K562 (cell line): ENCODE measurements around the gene APOBEC3G. TPM values are rescaled to one million over a fixed set of nuclear protein-coding genes. Genes with fewer than 3 reads are reported as not detected.

ENCODE experiments used
- CREB1 ChIP-seq, 2 experiments: sonication (generic) in 1 of 2; formaldehyde crosslinking in 1 of 2; IDR thresholded peaks; 2 replicates each; pipeline versions ENCODE4 v1.6.1 to v1.8.0; 2012 to 2022; ENCODE audit warnings: inconsistent platforms in 1 of 2, mild to moderate bottlenecking in 1 of 2, missing genetic modification reagents in 1 of 2, moderate library complexity in 1 of 2
- KAT7 ChIP-seq: sonication (generic); formaldehyde crosslinking; IDR thresholded peaks from 2 replicates; pipeline ENCODE4 v1.8.0; 2022; ENCODE audit warnings: missing genetic modification reagents, mild to moderate bottlenecking, borderline replicate concordance
- TFE3 ChIP-seq: fragments of 450-650 bp; formaldehyde crosslinking; IDR thresholded peaks from 2 replicates; pipeline ENCODE4 v1.4.0; 2020; ENCODE audit warnings: mild to moderate bottlenecking, mixed read lengths
- ZBTB2 ChIP-seq: fragments of 450-650 bp; IDR thresholded peaks from 2 replicates; pipeline ENCODE4 v1.6.1; 2016; ENCODE audit warnings: antibody characterized with exemption
- polyA plus RNA-seq, 8 experiments: library from polyadenylated mRNA; depleted of rRNA in 4 of 8; stranded (reverse) in 5 of 8; unstranded in 3 of 8; fragments of >200 nt; fragmentation: Nextera tagmentation in 2 of 8; fragmentation: Illumina TruSeq in 1 of 8; extraction: Ambion mirVana in 2 of 8; extraction: Trizol in 1 of 8; gene quantifications; 2 replicates each; pipeline versions ENCODE4 v1.2.1 to v1.2.3, GENCODE V29; 2011 to 2014; ENCODE audit warnings: inconsistent platforms in 1 of 8, missing spikeins in 1 of 8
- total RNA-seq, 7 experiments: library from RNA; depleted of rRNA in 6 of 7; stranded (reverse); fragments of >200 nt in 6 of 7; fragmentation: Illumina TruSeq in 2 of 7; extraction: Trizol in 2 of 7; gene quantifications; 2 replicates each; pipeline versions ENCODE4 v1.2.1 to v1.2.3, GENCODE V29; 2011 to 2021; ENCODE audit warnings: low replicate concordance in 1 of 7
- TF ChIP-seq, protein P1 (sequence below): fragments of 250-450 bp; sonication (Bioruptor Pico); IDR thresholded peaks from 2 replicates; pipeline ENCODE4 v1.4.0; 2020; ENCODE audit warnings: mild to moderate bottlenecking, moderate library complexity, borderline replicate concordance

APOBEC3G gene
- total and polyA plus RNA-seq, 9 of the 15 experiments (the other 6 are each of a cell fraction or from before 2014, with no cell fraction given), result 5.2 to 20.8 (median 11.4) TPM

GRCh38 chr22:39120983-39121382, 43.9 kb downstream of the APOBEC3G start (continued):
- peak; percentile 83 for TF ChIP-seq TFE3 (CRISPR knock-in tag)
- TF ChIP-seq KAT7 (CRISPR knock-in tag), result no peak
- TF ChIP-seq CREB1 (IDR thresholded peaks at IDR 0.05), result no peak
- no peak for TF ChIP-seq CREB1 (CRISPR knock-in tag; IDR thresholded peaks at IDR 0.05)
- TF ChIP-seq, protein P1, sequence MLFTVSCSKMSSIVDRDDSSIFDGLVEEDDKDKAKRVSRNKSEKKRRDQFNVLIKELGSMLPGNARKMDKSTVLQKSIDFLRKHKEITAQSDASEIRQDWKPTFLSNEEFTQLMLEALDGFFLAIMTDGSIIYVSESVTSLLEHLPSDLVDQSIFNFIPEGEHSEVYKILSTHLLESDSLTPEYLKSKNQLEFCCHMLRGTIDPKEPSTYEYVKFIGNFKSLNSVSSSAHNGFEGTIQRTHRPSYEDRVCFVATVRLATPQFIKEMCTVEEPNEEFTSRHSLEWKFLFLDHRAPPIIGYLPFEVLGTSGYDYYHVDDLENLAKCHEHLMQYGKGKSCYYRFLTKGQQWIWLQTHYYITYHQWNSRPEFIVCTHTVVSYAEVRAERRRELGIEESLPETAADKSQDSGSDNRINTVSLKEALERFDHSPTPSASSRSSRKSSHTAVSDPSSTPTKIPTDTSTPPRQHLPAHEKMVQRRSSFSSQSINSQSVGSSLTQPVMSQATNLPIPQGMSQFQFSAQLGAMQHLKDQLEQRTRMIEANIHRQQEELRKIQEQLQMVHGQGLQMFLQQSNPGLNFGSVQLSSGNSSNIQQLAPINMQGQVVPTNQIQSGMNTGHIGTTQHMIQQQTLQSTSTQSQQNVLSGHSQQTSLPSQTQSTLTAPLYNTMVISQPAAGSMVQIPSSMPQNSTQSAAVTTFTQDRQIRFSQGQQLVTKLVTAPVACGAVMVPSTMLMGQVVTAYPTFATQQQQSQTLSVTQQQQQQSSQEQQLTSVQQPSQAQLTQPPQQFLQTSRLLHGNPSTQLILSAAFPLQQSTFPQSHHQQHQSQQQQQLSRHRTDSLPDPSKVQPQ (CRISPR knock-in tag), result no peak
- TF ChIP-seq ZBTB2, result peak; percentile 39; the same call in 1 of the 2 replicates
